IMR-90 (cell line): ENCODE measurements around the gene CTIF. TPM values are rescaled to one million over a fixed set of nuclear protein-coding genes. Genes with fewer than 3 reads are reported as not detected.

Source experiments
- ATAC-seq: fragments of 200-7000 bp; cut with Tn5 transposase; 2 replicates; pipeline ENCODE4 v1.9.1; 2020; ENCODE audit warnings: low read depth, mild to moderate bottlenecking, moderate library complexity
- BruUV-seq: library from RNA; stranded (reverse); fragments of 400-500 nt; replicated peaks from 2 replicates; lab custom pipeline; 2021; lab: Mats Ljungman, UMichigan
- CTCF ChIA-PET: fragments of 300-600 bp; formaldehyde crosslinking; extraction: SDS; loops from one replicate; lab custom pipeline; 2021; ENCODE audit warnings: antibody characterized with exemption; lab: Yijun Ruan, JAX
- POLR2A ChIA-PET: fragments of 300-600 bp; sonication (Branson Sonifier 250); formaldehyde crosslinking; loops from one replicate; lab custom pipeline; 2022; ENCODE audit warnings: antibody characterized with exemption; ENCODE audit not compliant: unreplicated experiment; lab: Charles Lee
- DNase-seq: peaks from one replicate; pipeline ENCODE4 v3.0.0; 2013
- H2AFZ ChIP-seq: replicated peaks from 2 replicates; pipeline ENCODE3; 2013; ENCODE audit warnings: low read length, mild to moderate bottlenecking; ENCODE audit not compliant: poor library complexity
- H2AK5ac ChIP-seq: 2 replicates; pipeline ENCODE4 v1.6.1; 2013; ENCODE audit warnings: low read depth, low read length, inconsistent platforms
- H2AK9ac ChIP-seq: replicated peaks from 2 replicates; pipeline ENCODE3; 2013; ENCODE audit warnings: mild to moderate bottlenecking, low read depth, low read length, moderate library complexity; ENCODE audit not compliant: poor library complexity
- H2BK120ac ChIP-seq: 2 replicates; pipeline ENCODE4 v1.6.1; 2013; ENCODE audit warnings: low read depth, low read length, inconsistent platforms
- H2BK15ac ChIP-seq: 3 replicates; pipeline ENCODE4 v1.6.1; 2013; ENCODE audit warnings: low read depth, low read length, inconsistent platforms
- H2BK20ac ChIP-seq: 2 replicates; pipeline ENCODE4 v1.6.1; 2013; ENCODE audit warnings: low read depth, mild to moderate bottlenecking, inconsistent platforms, low read length, moderate library complexity
- H2BK5ac ChIP-seq: 2 replicates; pipeline ENCODE4 v1.6.1; 2013; ENCODE audit warnings: mild to moderate bottlenecking, low read depth, low read length, inconsistent platforms; ENCODE audit not compliant: poor library complexity, severe bottlenecking
- H3K14ac ChIP-seq: replicated peaks from 2 replicates; pipeline ENCODE4 v1.6.1; 2013; ENCODE audit warnings: low read depth, low read length, inconsistent platforms
- H3K18ac ChIP-seq: 2 replicates; pipeline ENCODE4 v1.6.1; 2013; ENCODE audit warnings: low read depth, low read length, control low read depth
- H3K23ac ChIP-seq: 2 replicates; pipeline ENCODE4 v1.6.1; 2013; ENCODE audit warnings: low read depth, low read length, inconsistent platforms
- H3K27ac ChIP-seq: 2 replicates; pipeline ENCODE4 v1.5.1; 2013; ENCODE audit warnings: mild to moderate bottlenecking, control low read depth, low read length; ENCODE audit not compliant: insufficient read depth
- H3K27me3 ChIP-seq: 2 replicates; pipeline ENCODE4 v1.6.1; 2013; ENCODE audit warnings: low read length; ENCODE audit not compliant: control insufficient read depth, insufficient read depth
- H3K36me3 ChIP-seq: 2 replicates; pipeline ENCODE4 v1.6.1; 2013; ENCODE audit warnings: low read length, mixed read lengths; ENCODE audit not compliant: control insufficient read depth, insufficient read depth
- H3K4ac ChIP-seq: 2 replicates; pipeline ENCODE4 v1.6.1; 2013; ENCODE audit warnings: low read depth, low read length, inconsistent platforms
- H3K4me1 ChIP-seq: 2 replicates; pipeline ENCODE4 v1.6.1; 2013; ENCODE audit warnings: low read length, mixed read lengths; ENCODE audit not compliant: control insufficient read depth, insufficient read depth
- H3K4me2 ChIP-seq: 2 replicates; pipeline ENCODE4 v1.6.1; 2013; ENCODE audit warnings: low read depth, mild to moderate bottlenecking, control low read depth, low read length, moderate library complexity
- H3K4me3 ChIP-seq: 2 replicates; pipeline ENCODE4 v1.5.1; 2013; ENCODE audit warnings: low read depth, mild to moderate bottlenecking, control low read depth, low read length, moderate library complexity; ENCODE audit not compliant: insufficient read depth
- H3K56ac ChIP-seq: 2 replicates; pipeline ENCODE4 v1.6.1; 2013; ENCODE audit warnings: low read length, inconsistent platforms; ENCODE audit not compliant: insufficient read depth; ENCODE audit errors: extremely low read depth
- H3K79me1 ChIP-seq, 2 experiments: 2 replicates each; pipeline ENCODE4 v1.6.1; 2013; ENCODE audit warnings: low read length in 2 of 2, inconsistent platforms in 1 of 2, low read depth in 1 of 2
- H3K9ac ChIP-seq: 2 replicates; pipeline ENCODE4 v1.6.1; 2013; ENCODE audit warnings: low read depth, low read length, control low read depth
- H3K9me1 ChIP-seq: 2 replicates; pipeline ENCODE4 v1.6.1; 2013; ENCODE audit warnings: low read length, inconsistent platforms; ENCODE audit not compliant: insufficient read depth
- H3K9me3 ChIP-seq: 2 replicates; pipeline ENCODE4 v1.6.1; 2013; ENCODE audit warnings: low read length; ENCODE audit not compliant: control insufficient read depth, insufficient read depth
- H4K20me1 ChIP-seq: 2 replicates; pipeline ENCODE4 v1.6.1; 2013; ENCODE audit warnings: low read length, inconsistent platforms; ENCODE audit not compliant: insufficient read depth
- H4K5ac ChIP-seq: 2 replicates; pipeline ENCODE4 v1.6.1; 2013; ENCODE audit warnings: mild to moderate bottlenecking, low read depth, low read length, control low read depth
- H4K8ac ChIP-seq, 2 experiments: 2 replicates each; pipeline ENCODE4 v1.6.1; 2013; ENCODE audit warnings: low read depth in 2 of 2, low read length in 2 of 2, control low read depth in 1 of 2, inconsistent platforms in 1 of 2
- H4K91ac ChIP-seq: 2 replicates; pipeline ENCODE4 v1.6.1; 2013; ENCODE audit warnings: low read depth, low read length, inconsistent platforms; ENCODE audit not compliant: insufficient read depth
- CTCF ChIP-seq: conservative IDR thresholded peaks from 2 replicates; pipeline ENCODE4 v1.5.1; 2012; ENCODE audit warnings: mild to moderate bottlenecking, low read depth, low read length, improper control_type of control experiment
- ELK1 ChIP-seq: fragments of 150-350 bp; IDR thresholded peaks from 2 replicates; pipeline ENCODE4 v1.6.1; 2016; ENCODE audit warnings: low read depth, mild to moderate bottlenecking, low read length, moderate library complexity, borderline replicate concordance
- FOS ChIP-seq: fragments of 150-350 bp; IDR thresholded peaks from 2 replicates; pipeline ENCODE4 v1.6.1; 2016; ENCODE audit warnings: low read depth, low read length
- MAFK ChIP-seq: IDR thresholded peaks from 2 replicates; pipeline ENCODE4 v1.6.1; 2012; ENCODE audit warnings: low read depth, low read length, improper control_type of control experiment
- MAZ ChIP-seq: IDR thresholded peaks from 2 replicates; pipeline ENCODE4 v1.6.1; 2012; ENCODE audit warnings: low read depth, mild to moderate bottlenecking, low read length, improper control_type of control experiment, moderate library complexity, borderline replicate concordance
- NFE2L2 ChIP-seq: fragments of 150-350 bp; IDR thresholded peaks from 2 replicates; pipeline ENCODE4 v1.6.1; 2016; ENCODE audit warnings: low read depth, mild to moderate bottlenecking, low read length
- RCOR1 ChIP-seq: IDR thresholded peaks from 2 replicates; pipeline ENCODE4 v1.6.1; 2012; ENCODE audit warnings: mild to moderate bottlenecking, low read length, improper control_type of control experiment; ENCODE audit not compliant: insufficient replicate concordance
- USF2 ChIP-seq: fragments of 150-350 bp; IDR thresholded peaks from 2 replicates; pipeline ENCODE4 v1.6.1; 2017; ENCODE audit warnings: mild to moderate bottlenecking, antibody characterized with exemption, low read length, low read depth
- WGBS, 2 experiments: methylation state at CpG; one replicate each; pipeline versions ENCODE4 v1.1.5 to v1.1.7; 2013; ENCODE audit warnings: missing lambda C conversion rate in 2 of 2; ENCODE audit not compliant: insufficient read length in 1 of 2; ENCODE audit errors: extremely low coverage in 2 of 2; 5-methylcytosine and 5-hydroxymethylcytosine counted together
- dilution Hi-C: fragments of 300-500 bp; cut with HindIII; formaldehyde crosslinking; loops from one replicate; pipeline ENCODE4 v1.14.3; 2018; ENCODE audit warnings: low sequenced_read_pairs; ENCODE audit not compliant: unreplicated experiment
- in situ Hi-C: fragments of 300-500 bp; cut with MboI; formaldehyde crosslinking; loops from 3 replicates; pipeline ENCODE4 v1.14.3; 2019; ENCODE audit warnings: low sequenced_read_pairs, inconsistent platforms, mixed read lengths
- intact Hi-C: fragments of 100-400 bp; cut with micrococcal nuclease; formaldehyde crosslinking; loops from 2 replicates; pipeline ENCODE4 v1.10.0; 2022
- polyA plus RNA-seq, 3 experiments: library from polyadenylated mRNA; depleted of rRNA; stranded (reverse); fragments of >200 nt; gene quantifications; 2 replicates each; pipeline ENCODE4 v1.2.3, GENCODE V29; 2012; ENCODE audit warnings: low replicate concordance in 1 of 3
- total RNA-seq: library from RNA; depleted of rRNA; stranded (reverse); fragments of >200 nt; gene quantifications from 2 replicates; pipeline ENCODE4 v1.2.3, GENCODE V29; 2012

CTIF gene
- total and polyA plus RNA-seq, 2 of the 4 experiments (the other 2 are of a cell fraction) = 25.1 to 57.0 TPM

- Histone ChIP-seq H2BK20ac (no peak overlapping the region), H3K18ac (no peak overlapping the region), H3K56ac (no peak overlapping the region), H2AFZ (no peak overlapping the region), H3K27ac (no peak overlapping the region), H4K5ac (no peak overlapping the region), H4K91ac (no peak overlapping the region), H3K4me2 (no peak overlapping the region), H4K20me1 (peaks cover 4% of the 10 kb centered on the region; the same call in 1 of the 2 replicates), H3K9ac (no peak overlapping the region), H3K4me1 (peaks cover 8% of the 10 kb centered on the region; the same call in 1 of the 2 replicates), H3K4me3 (no peak overlapping the region), H2BK5ac (no peak overlapping the region), H3K36me3 (peaks cover 38% of the 10 kb centered on the region), H3K27me3 (no peaks in the 10 kb centered on the region), H3K23ac (no peak overlapping the region), H2AK5ac (no peak overlapping the region), H3K9me1 (peaks cover 20% of the 10 kb centered on the region), H3K14ac (no peak overlapping the region), H2AK9ac (no peak overlapping the region), H3K9me3 (no peaks in the 10 kb centered on the region), H2BK15ac (no peak overlapping the region), H4K8ac (no peak overlapping the region), H2BK120ac (no peak overlapping the region), H3K4ac (no peak overlapping the region), H3K79me1 (peaks cover 7 to 47% of the 10 kb centered on the region in 2 experiments)
- CTCF ChIA-PET = no interaction called here
- no CpG with 5 or more reads among the region's 4 CpGs for WGBS, 2 experiments
- TF ChIP-seq MAFK (no peak), CTCF (no peak), RCOR1 (no peak), MAZ (no peak), ELK1 (no peak), NFE2L2 (no peak), FOS (no peak), USF2 (no peak)
- in situ Hi-C loops = no loop called here
- POLR2A ChIA-PET = no interaction called here
- ATAC-seq = no peak
- intact Hi-C loops = no loop called here
- no TSS peak for BruUV-seq
- dilution Hi-C loops = no loop called here
- no peak for DNase-seq
These were observed 283.0 kb downstream of the CTIF start for GRCh38 chr18:48821845-48822244.
